Stimulated activated CD8-positive, alpha-beta memory T cell treated with anti-CD3 and anti-CD28 coated beads, Interleukin-4, amount 100 ng/mL, for 1 hour (primary cell): ENCODE results near the gene CS.
"Not testable (repeated sequence)": the region's sequence is repeated elsewhere in the genome, so short reads cannot be mapped to it uniquely, and the experiment has no call there.

Experiments
- DNase-seq, 2 donors: peaks; one replicate each; pipeline ENCODE4 v3.0.0-alpha.2; 2020; ENCODE audit warnings: low read depth in 2 of 2, low spot score in 1 of 2

The CS gene

DNA sequence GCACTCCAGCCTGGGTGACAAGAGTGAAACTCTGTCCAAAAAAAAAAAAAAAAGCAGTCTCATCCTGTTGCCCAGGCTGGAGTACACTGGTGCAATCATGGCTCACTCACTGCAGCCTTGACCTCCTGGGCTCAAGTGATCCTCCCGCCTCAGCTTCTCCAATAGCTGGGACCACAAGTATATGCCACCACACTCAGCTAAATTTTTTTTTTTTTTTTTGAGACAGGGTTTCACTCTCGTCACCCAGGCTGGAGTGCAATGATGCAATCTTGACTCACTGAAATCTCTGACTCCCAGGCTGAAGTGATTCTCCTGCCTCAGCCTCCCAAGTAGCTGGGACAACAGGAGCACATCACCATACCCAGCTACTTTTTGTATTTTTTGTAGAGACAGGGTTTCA, 20.9 kb upstream of the CS start:
- no peak for DNase-seq

DNA sequence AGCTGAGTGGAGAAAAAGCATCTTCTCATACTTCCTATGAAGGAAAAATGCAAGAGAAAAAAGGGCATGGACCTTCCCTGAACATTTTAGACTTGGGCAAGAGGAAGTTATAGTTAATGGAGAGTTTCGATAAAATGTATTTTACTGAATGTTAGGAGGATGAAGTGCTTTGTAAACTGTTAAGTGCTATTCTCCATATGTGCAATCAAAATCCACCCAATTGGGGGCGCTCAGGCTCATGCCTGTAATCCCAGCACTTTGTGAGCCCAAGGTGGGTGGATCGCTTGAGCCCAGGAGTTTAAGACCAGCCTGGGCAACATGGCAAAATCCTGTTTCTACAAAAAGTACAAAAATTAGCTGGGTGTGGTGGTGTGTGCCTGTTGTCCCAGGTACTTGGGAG, 17.5 kb upstream of the CS start:
- no peak for DNase-seq

DNA sequence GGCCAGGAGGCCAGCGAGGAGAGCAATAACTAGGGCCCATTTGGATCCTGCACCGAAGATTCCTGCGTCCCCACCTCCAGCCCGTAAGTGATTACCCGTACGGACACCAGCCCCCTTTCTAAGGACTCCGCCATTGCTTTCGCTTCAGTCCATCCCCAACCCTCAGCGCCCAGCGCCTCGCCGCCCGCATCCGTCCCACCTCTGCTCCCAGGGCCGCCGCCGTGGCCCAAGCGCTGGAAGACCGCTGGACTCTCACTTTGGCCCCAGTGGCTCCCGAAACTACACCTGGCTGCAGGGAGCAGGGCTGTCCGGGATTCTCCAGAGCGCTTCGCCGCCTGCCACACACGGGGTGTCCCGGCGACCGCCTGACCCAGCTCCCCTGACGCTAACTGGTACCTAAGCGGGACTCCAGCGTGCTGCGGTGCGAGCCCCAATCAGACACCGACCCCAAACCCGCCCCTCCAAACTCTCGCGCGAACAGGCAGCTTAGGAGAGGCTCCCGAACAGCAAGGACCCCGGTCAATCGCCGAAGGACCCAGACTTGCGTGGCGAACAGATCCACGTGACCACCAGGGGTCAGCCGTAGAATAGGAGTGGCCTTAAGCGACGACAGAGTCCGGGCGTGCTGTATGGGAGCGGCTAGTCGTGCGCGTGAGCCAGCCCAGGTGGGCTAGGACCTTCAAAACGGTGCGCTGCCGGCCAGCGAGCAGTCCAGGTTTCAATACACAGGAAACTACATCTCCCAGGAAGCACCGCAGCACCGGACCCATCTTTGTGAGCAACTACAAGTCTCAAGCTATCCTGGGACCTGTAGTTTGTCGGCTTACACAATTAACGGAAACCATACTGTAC, 15.7 kb upstream of the CS start, which contains the start of gene CNPY2:
TSS of gene CNPY2 (minus strand) at position 367 of the 852 bp plus-strand sequence. CDS start 771 bp downstream, outside the sequence.
- peak; percentile 81 to 86 for DNase-seq

DNA sequence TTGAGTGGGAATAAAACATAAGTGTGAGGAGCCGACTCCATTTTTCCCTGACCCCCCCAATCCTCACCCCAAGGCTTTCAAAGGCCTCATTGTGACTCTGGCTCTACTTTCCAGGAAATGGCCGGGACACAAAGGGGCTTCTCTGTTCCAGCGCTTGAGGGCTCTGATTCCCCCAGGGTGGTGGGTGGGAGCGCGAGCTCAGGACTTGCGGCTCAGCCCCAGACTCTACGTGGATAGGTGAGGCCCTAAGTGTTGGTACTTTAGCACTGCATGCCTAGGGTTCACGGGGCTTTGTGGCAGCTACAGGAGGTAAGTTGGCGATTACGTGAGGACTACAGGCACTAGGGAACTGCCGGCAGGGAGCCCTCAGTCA, 15.1 kb upstream of the CS start:
- DNase-seq: no peak

DNA sequence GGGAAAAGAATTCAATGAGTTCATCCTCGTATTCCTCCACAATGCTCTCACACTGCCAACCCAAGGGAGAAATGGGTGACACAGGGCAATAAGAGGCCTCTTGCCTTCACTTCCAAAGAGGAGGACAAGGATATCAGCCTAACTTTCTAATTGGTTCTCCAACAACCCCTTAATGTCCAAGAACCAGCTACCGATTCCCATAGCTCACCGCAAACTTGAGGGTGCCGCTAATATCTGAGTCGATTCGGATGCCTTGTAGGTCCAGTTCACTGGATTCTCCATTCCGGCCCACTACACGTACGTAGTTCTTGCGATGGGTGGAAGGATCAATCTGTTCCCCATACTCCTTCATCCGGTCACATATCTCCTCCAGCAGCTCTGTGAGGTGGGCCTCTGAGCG, 10.9 kb upstream of the CS start:
- no peak for DNase-seq

DNA sequence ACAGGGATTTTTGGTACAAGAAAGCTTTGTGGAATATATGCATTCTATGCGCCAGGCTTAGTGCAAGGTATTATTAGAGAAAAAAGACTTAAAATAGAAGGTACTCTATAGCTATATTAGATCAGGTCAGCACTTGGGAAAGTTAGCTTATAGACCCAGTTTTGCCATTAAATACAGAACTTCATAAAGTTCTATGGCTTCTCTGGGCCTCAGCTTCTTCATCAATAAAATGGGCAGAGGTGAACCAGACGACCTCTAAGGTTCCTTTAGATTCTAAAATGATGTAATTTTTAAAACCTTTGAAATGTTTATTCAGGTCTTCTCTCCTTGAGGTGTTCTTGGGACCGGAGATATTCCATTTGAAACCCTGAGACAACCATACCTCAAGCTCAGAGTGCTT, 8.6 kb upstream of the CS start:
- DNase-seq: no peak

DNA sequence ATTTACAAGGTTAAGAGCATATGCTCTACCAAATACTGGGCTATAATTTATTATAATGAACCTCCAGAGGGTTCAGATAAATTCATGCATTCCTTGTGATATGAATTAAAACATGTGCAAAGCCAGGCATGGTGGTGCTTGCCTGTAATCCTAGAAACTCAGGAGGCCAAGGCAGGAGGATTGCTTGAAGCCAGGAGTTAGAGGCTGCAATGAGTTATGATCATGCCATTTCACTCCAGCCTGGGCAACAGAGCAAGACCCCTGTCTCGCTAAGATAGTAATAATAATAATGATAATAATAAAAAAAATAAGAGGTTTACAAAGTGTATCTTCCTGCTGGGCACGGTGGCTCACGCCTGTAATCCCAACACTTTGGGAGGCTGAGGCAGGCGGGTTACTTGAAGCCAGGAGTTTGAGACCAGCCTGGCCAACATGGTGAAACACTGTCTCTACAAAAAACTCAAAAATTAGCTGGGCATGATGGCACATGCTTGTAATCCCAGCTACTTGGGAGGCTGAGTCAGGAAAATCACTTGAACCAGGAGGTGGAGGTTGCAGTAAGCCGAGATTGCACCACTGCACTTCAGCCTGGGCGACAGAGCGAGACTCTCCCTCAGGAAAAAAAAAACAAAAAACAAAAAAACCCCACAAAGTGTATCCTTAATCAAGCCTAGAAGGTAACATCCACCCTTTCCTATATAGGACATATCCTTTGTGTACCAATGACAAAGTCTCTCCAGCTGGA, 7.3 kb upstream of the CS start:
- DNase-seq: no peak

DNA sequence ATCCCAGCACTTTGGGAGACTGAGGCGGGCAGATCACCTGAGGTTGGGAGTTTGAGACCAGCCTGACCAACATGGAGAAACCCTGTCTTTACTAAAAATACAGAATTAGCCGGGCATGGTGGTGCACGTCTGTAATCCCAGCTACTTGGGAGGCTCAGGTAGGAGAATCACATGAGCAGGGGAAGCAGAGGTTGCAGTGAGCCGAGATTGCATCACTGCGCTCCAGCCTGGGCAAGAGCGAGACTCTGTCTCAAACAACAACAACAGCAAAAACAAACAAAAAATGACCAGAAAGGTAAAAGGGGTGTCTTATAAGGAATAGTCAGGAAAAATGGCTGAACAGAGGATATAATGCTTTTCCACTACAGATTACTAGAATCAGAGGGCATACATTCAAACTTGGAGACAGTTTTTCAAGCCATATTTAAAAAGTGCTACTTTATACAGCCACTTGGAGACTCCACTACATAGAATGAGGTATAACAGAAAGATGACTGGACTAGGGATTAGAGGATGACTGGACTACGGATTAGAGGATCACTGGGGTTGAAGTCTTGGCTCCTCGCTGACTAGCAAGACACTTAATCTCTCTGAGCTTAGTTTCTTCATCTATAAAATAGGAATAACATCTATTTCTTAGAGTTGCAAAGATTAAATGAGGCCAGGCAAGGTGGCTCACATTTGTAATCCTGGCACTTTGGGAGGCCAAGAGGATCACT, 4.9 kb upstream of the CS start:
- DNase-seq: no peak

DNA sequence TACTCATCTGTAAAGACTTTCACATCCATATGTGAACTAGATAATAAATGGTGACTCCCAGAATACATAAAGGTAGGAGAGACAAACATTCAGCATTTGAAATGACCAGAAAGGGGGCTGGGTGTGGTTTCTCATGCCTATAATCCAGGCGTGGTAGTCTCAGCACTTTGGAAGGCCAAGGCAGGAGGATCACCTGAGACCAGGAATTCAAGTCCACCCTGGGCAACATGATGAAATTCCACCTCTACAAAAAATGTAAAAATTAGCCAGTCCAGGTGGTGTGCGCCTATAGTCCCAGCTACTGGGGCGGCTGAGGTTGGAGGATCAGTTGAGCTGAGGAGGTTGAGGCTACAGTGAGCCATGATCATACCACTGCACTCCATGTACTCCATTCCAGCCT, 4.1 kb upstream of the CS start:
- DNase-seq: no peak

DNA sequence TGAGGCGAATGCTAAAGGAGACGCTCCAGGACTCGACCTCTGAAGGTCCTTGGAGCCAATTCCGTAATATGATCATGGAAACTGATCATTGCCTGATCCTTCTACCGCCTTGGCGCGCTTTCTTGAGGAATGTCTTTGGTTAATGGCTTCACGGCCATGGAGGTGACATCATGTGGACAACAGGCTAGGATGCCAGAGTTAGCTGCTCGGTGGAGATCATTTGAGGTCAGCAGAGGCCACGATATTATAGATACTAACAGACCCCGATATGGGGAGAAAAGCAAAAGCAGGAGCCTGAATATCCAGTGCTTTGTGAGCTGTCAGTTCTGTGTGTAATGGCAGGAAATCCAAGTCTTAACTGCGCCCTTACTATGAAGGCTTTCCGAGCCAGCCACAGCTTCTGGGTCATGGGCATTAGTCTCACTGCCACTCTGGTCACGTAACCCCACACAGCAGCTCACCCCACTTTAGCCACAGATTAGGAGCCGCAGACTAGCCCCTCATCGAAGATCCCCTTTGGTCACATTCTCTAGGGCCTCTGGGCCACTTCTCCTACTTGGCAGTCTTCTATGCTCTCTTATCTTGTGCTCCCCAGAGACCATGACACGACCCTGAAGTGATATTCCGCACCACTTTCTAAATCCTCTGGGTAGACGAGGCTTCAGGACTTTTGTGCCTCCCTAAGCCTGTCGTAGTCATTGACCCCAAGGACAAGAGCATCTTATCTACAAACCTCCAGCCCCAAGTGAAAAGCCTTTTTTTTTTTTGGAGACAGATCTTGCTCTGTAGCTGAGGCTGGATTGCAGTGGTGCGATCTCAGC, 724 bp upstream of the CS start:
- DNase-seq: no peak

DNA sequence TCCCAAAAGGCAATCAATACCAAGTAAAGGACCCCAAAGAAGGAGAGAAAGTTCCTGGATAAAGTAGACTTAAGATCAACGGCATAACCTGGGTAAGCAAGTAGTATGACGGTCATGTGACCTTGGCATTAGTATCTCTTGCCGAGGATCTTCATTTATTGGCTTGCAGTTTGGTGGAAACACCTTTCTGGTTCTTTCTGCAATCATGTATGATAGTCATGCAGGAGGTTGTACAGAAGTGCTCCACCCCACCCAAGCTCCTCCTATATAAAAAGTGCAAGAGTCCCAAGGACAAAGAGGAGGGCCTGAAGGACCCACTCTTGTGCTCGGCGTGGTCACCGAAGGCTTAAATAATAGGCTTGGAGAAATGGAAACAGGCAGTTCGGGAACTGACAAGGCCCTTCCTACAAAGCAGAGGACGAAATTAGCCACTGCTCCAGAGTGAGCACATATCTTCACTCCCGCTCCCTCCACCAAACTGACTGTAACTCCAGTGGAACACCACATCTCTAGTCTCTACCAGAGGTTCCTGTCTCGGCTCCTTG, 750 bp downstream of the CS start:
- DNase-seq: no peak

DNA sequence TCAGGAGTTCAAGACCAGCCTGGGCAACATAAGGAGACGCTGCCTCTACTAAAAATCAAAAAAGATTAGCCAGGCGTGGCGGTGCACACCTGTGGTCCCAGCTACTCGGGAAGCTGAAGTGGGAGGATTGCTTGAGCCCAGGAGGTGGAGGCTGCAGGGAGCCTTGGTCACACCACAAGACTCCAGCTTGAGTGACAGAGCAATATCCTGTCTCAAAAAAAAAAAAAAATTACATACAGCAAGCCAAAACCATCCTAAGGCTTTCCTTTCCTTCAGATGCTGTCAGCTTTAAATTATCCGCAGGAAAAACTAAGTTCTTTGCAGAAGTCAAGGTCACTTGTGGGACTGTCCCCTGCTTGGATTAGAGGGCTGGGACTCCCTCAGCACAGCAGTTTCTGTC, 1.3 kb downstream of the CS start:
- DNase-seq: no peak

DNA sequence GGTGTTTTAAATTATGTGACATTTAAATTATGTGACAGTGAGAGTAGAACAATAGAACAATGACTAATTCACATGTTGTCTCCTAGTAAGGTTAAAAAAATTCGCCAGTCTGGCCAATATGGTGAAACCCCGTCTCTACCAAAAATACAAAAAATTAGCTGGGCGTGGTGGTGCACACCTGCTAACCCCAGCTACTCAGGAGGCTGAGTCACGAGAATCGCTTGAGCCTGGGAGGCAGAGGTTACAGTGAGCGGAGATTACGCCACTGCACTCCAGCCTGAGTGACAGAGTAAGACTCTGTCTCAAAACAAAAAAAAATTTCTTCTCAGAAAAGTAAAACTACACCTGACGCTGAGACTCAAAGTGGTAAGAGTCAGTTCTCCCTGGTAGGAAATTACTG, 2.7 kb downstream of the CS start:
- no peak for DNase-seq

DNA sequence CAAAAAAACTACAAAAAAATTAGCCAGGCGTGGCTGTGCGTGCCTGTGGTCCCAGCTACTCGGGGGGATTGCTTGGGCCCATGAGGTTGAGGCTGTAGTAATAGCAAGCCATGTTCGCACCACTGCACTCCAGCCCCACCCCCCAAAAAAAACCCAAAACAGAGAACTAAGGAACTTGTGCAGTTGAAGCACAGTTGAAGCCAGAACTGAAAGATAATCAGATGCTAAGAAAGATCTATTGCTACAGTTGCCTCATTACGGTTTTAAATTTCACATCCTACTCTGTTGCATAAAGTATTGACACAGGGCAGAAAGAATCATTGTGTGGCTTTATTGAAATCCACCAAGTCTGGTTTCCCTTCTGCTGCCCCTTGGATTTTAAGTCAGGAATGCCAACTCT, 3.8 kb downstream of the CS start:
- DNase-seq: no peak

DNA sequence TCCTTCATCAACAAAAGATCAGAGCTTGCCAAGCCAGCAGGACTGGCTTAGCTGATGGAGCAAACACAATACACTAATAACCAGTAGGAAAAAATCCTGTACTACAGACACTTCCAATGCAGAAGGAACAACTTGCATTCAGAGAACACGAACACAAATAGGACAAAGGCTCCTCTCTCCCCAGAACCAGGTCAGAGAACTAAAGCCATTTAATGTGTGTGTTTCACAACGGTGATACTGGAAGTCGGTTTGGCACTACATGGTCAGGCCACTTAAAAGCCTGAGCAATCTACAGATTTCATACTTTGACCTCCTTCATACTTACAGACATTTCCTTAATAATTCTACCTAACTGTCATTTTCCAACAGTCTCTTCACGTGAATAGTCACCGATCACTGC, 6.3 kb downstream of the CS start:
- no peak for DNase-seq

DNA sequence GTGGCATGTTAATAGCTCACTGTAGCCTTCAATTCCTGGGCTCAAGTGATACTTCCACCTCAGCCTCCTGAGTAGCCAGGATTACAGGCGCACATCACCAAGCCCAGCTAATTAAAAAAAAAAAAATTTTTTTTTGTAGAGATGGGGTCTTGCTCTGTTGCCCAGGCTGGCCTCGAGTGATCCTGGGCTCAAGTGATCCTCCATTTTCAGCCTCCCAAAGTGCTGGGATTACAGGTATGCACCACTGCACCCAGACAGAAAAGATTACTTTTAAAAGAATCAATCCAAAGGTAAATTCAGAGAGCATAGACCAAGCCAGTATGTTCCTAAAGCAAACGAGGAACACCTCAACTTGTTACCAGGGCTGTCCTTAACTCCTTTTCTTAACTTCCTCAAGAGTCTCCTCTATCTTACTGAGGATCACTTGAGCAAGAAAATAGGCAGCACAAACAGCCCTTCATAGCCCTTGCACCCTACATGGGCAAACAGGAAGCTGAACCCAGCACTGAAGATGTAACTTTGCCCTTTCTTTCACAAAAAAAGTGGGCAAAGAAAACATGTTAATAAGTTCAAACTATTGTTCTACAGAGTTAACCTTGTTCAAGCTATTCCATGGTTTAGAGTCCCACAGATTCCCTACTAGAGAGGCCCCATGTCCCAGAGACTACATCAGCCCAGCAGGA, 11.3 kb downstream of the CS start:
- DNase-seq: no peak

DNA sequence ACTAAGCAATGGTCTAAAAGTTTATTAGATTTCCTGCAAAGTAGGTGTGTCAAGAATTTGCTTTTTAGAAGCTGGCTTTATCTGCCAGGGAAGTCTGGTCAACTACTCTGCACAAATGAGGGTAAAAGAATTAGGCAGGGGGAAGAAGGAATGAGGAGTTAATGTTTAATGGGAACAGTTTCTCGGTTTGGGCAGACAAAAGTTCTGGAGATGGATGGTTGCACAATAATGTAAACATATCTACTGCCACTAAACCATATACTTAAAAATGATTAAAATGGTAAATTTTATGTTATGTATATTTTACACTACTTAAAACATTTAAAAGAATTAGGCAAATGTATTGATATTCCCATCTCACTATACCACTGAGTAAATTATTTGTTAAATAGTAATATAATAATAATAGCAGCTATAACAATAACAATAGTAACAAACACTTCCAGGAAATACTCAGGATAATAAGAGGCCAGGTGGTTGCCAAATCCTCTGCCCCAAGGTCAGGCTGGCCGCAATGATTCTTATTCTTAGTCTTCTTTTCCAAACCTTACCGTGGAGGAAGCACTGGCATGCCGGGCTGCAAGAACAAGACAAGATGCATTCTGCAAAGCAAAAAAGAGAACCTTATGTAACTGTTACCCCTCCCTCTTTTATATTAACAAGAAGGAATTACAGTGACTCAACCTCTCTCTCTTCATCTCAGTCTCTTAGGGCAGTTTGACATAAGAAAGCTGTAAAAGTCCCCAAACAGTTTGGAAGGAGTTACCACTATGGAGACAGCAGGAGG, 13.9 kb downstream of the CS start:
- DNase-seq: no peak

DNA sequence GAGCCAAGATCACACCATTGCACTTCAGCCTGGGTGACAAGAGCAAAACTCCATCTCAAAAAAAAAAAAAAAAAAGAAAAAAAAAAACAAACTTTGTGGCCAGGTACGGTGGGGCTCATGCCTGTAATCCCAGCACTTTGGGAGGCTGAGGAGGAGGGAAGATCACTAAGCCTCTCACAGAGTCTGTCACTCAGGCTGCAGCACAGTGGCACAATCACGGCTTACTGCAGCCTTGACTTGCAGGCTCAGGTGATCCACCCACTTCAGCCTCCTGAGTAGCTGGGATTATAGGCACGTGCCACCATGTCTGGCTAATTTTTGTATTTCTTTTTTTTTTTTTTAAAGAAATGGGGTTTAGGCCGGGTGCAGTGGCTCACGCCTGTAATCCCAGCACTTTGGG, 15.9 kb downstream of the CS start:
- not testable (repeated sequence) for DNase-seq

DNA sequence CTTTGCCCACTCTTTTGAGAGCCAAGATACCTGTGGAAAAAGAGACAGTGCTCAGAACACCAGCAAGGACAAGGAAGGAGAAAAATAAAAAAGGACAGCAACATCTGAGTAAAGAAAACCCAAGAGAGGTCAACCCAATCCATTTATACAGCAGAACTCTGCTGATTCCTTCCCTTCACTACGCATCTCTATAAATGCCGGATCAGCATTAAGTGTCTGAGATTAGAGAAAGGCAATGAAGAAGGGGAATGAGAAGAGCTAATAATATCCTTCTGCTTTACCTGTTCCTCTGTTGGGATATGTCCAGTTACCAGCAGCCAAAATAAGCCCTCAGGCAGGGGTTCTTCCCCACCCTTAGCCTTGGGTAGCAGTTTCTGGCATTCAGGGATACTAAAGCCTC, 17.6 kb downstream of the CS start:
- no peak for DNase-seq
